Loucy (cell line): Measurements from ENCODE around the gene MNT.

Source experiments
- H2AFZ ChIP-seq: fragments of 200-600 bp; sonication (generic); 2 replicates; pipeline ENCODE4 v1.6.0; 2016; ENCODE audit warnings: antibody characterized with exemption, mild to moderate bottlenecking, low read length, moderate library complexity
- H3F3A ChIP-seq: fragments of 200-600 bp; 2 replicates; pipeline ENCODE4 v1.6.0; 2016; ENCODE audit warnings: antibody characterized with exemption, low read depth, mild to moderate bottlenecking
- H3K27me3 ChIP-seq: fragments of 200-600 bp; sonication (generic); 2 replicates; pipeline ENCODE4 v1.6.1; 2014; ENCODE audit warnings: low read length, mild to moderate bottlenecking; ENCODE audit not compliant: insufficient read depth, poor library complexity, severe bottlenecking
- H3K36me3 ChIP-seq: fragments of 200-600 bp; sonication (generic); 2 replicates; pipeline ENCODE4 v1.6.1; 2016; ENCODE audit warnings: low read length; ENCODE audit not compliant: insufficient read depth
- H3K4me1 ChIP-seq: fragments of 200-600 bp; sonication (generic); 2 replicates; pipeline ENCODE4 v1.5.1; 2014; ENCODE audit warnings: low read length, mild to moderate bottlenecking; ENCODE audit not compliant: insufficient read depth, poor library complexity, severe bottlenecking
- H3K4me2 ChIP-seq: fragments of 200-600 bp; sonication (generic); 2 replicates; pipeline ENCODE4 v1.6.0; 2014; ENCODE audit warnings: antibody characterized with exemption, low read length, low read depth, mild to moderate bottlenecking; ENCODE audit not compliant: poor library complexity, severe bottlenecking
- H3K4me3 ChIP-seq: fragments of 200-600 bp; sonication (generic); 2 replicates; pipeline ENCODE4 v1.5.1; 2014; ENCODE audit warnings: low read length, mild to moderate bottlenecking, mixed read lengths; ENCODE audit not compliant: poor library complexity, severe bottlenecking
- H3K79me2 ChIP-seq: fragments of 200-600 bp; sonication (generic); 2 replicates; pipeline ENCODE4 v1.6.1; 2014; ENCODE audit warnings: low read length; ENCODE audit not compliant: insufficient read depth
- H3K9ac ChIP-seq: fragments of 200-600 bp; sonication (generic); 2 replicates; pipeline ENCODE4 v1.6.0; 2014; ENCODE audit warnings: mild to moderate bottlenecking, low read depth, low read length, moderate library complexity; ENCODE audit not compliant: poor library complexity, severe bottlenecking
- H3K9me2 ChIP-seq: fragments of 200-600 bp; sonication (generic); replicated peaks from 2 replicates; pipeline ENCODE4 v1.6.1; 2016; ENCODE audit warnings: low read depth, low read length, mixed read lengths
- H3K9me3 ChIP-seq: fragments of 200-600 bp; sonication (generic); 2 replicates; pipeline ENCODE4 v1.6.1; 2014; ENCODE audit warnings: mild to moderate bottlenecking, antibody characterized with exemption, low read length, low read depth; ENCODE audit not compliant: insufficient read depth
- H4K20me1 ChIP-seq: fragments of 200-600 bp; sonication (generic); 2 replicates; pipeline ENCODE4 v1.6.0; 2014; ENCODE audit warnings: antibody characterized with exemption, low read length, mild to moderate bottlenecking; ENCODE audit not compliant: insufficient read depth, poor library complexity, severe bottlenecking
- EZH2phosphoT487 ChIP-seq: fragments of 200-600 bp; IDR thresholded peaks from 2 replicates; pipeline ENCODE4 v1.6.1; 2018; ENCODE audit warnings: antibody characterized with exemption, mild to moderate bottlenecking, moderate library complexity, borderline replicate concordance
- TF ChIP-seq, protein P1 (sequence below): fragments of 200-600 bp; sonication (generic); conservative IDR thresholded peaks from 2 replicates; pipeline ENCODE4 v1.5.1; 2014; ENCODE audit warnings: mild to moderate bottlenecking, antibody characterized with exemption, low read length

The MNT gene

DNA sequence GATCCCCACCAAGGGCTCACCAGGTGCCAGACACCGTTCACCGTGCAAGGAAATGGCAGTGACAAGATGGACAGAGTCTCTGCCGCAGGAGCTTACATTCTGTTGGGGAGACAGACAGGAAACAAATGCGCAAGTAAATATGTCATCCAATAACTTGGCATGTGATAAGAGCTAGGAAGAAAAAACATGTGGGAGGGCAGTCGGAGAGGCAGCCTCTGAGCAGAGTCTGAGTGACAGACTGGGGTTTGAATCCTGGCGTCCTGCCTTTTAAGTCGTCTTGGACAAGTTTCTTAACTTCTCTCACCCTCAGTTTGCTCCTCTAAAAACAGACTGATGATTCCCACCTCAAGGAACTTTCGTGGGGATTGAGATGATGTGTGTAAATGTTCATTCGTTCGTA is 56.3 kb downstream of the MNT start:
- H2AFZ ChIP-seq = no peak overlapping the region
- H3K4me1 ChIP-seq = no peaks in the 10 kb centered on the region
- no peak overlapping the region for H3K4me3 ChIP-seq
- H3K9ac ChIP-seq = no peak overlapping the region
- H3K79me2 ChIP-seq = no peaks in the 10 kb centered on the region
- no peak overlapping the region for H3K4me2 ChIP-seq
- no peaks in the 10 kb centered on the region for H4K20me1 ChIP-seq
- no peaks in the 10 kb centered on the region for H3F3A ChIP-seq
- H3K27me3 ChIP-seq = no peaks in the 10 kb centered on the region
- H3K9me3 ChIP-seq = no peaks in the 10 kb centered on the region
- TF ChIP-seq, protein P1, sequence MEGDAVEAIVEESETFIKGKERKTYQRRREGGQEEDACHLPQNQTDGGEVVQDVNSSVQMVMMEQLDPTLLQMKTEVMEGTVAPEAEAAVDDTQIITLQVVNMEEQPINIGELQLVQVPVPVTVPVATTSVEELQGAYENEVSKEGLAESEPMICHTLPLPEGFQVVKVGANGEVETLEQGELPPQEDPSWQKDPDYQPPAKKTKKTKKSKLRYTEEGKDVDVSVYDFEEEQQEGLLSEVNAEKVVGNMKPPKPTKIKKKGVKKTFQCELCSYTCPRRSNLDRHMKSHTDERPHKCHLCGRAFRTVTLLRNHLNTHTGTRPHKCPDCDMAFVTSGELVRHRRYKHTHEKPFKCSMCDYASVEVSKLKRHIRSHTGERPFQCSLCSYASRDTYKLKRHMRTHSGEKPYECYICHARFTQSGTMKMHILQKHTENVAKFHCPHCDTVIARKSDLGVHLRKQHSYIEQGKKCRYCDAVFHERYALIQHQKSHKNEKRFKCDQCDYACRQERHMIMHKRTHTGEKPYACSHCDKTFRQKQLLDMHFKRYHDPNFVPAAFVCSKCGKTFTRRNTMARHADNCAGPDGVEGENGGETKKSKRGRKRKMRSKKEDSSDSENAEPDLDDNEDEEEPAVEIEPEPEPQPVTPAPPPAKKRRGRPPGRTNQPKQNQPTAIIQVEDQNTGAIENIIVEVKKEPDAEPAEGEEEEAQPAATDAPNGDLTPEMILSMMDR = no peak
- no peak for TF ChIP-seq EZH2phosphoT487
- peaks cover 3% of the 10 kb centered on the region; the same call in 1 of the 2 replicates for H3K36me3 ChIP-seq
- no peaks in the 10 kb centered on the region for H3K9me2 ChIP-seq

DNA sequence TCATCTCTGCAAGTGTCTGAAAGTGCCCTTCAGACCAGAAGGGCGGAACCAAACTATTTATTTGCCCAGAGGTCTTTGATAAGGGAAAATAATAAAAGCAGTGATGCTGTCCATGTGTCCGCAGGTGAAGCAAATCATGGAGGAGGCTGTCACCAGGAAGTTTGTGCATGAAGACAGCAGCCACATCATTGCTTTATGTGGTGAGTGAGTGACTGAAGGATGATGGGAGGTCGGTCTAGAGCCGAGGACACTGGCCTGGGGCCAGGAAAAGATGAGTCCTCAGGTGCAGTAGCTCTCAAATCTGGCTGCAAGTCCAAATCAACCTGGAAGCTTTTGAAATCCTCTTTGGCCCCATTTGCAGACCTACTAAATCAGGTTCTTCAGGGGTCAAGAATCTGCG is 57.4 kb downstream of the MNT start:
- H3K9me3 ChIP-seq = no peaks in the 10 kb centered on the region
- H3K9ac ChIP-seq = no peak overlapping the region
- H4K20me1 ChIP-seq = peaks cover 2% of the 10 kb centered on the region
- no peaks in the 10 kb centered on the region for H3F3A ChIP-seq
- peaks cover 2% of the 10 kb centered on the region for H3K4me1 ChIP-seq
- peaks cover 4% of the 10 kb centered on the region; the same call in 1 of the 2 replicates for H3K79me2 ChIP-seq
- no peak overlapping the region for H3K4me3 ChIP-seq
- no peak for TF ChIP-seq EZH2phosphoT487
- TF ChIP-seq, protein P1 = no peak
- H3K4me2 ChIP-seq = no peak overlapping the region
- no peaks in the 10 kb centered on the region for H3K27me3 ChIP-seq
- H3K9me2 ChIP-seq = no peaks in the 10 kb centered on the region
- H2AFZ ChIP-seq = no peak overlapping the region
- H3K36me3 ChIP-seq = peaks cover 3% of the 10 kb centered on the region; the same call in 1 of the 2 replicates

DNA sequence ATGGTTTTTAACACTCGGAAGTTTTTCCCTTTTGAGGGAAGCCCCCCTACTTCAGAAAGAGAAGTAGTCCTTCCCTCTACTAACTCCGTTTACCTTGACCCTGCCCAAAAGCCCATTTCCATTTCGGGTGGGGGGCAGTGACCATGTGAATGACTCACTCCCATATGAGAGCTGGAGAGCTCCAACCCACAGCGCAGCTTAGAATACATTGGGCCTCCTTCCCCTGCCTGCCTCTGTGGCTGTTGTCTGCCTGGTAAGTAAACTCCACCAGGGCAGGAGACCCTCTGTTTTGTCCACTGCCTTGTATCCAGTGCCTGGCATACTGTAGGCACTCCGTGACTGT is 62.6 kb downstream of the MNT start:
- peaks cover 12% of the 10 kb centered on the region; the same call in 1 of the 2 replicates for H3K36me3 ChIP-seq
- H2AFZ ChIP-seq = no peak overlapping the region; the same call in 1 of the 2 replicates
- H4K20me1 ChIP-seq = peaks cover 35% of the 10 kb centered on the region
- peaks cover 25% of the 10 kb centered on the region for H3K4me1 ChIP-seq
- H3K9ac ChIP-seq = peak overlapping the region; percentile 50
- H3K4me2 ChIP-seq = peak overlapping the region; percentile 86
- H3K9me2 ChIP-seq = no peaks in the 10 kb centered on the region
- TF ChIP-seq EZH2phosphoT487 = no peak
- TF ChIP-seq, protein P1 = no peak
- peaks cover 50% of the 10 kb centered on the region for H3K79me2 ChIP-seq
- no peaks in the 10 kb centered on the region for H3F3A ChIP-seq
- H3K27me3 ChIP-seq = no peaks in the 10 kb centered on the region
- no peaks in the 10 kb centered on the region for H3K9me3 ChIP-seq
- H3K4me3 ChIP-seq = peak overlapping the region; percentile 94
